COLO668 (cell line): Measurements from ENCODE around the gene KRT14.
"Not testable (repeated sequence)": the region's sequence is repeated elsewhere in the genome, so short reads cannot be mapped to it uniquely, and the experiment has no call there.

ENCODE experiments used
- DNase-seq: peaks from one replicate; lab custom pipeline; 2025; ENCODE audit not compliant: unreplicated experiment; lab: John Stamatoyannopoulos, UW

The KRT14 gene

GRCh38 chr17:41623184-41623861 lies 36.6 kb upstream of the KRT14 start:
- DNase-seq, result not testable (repeated sequence)

- DNase-seq, result not testable (repeated sequence)
Observed at GRCh38 chr17:41622340-41623183, 35.9 kb upstream of the KRT14 start.

GRCh38 chr17:41621916-41622315 lies 35.2 kb upstream of the KRT14 start:
- no peak for DNase-seq

- not testable (repeated sequence) for DNase-seq
Observed at GRCh38 chr17:41621435-41621817, 34.7 kb upstream of the KRT14 start.

- DNase-seq, result no peak
Observed at GRCh38 chr17:41620583-41621434, 34.1 kb upstream of the KRT14 start.

GRCh38 chr17:41619927-41620582 lies 33.4 kb upstream of the KRT14 start:
- not testable (repeated sequence) for DNase-seq

GRCh38 chr17:41619036-41619926 lies 32.6 kb upstream of the KRT14 start:
- no peak for DNase-seq

GRCh38 chr17:41618341-41619035 lies 31.8 kb upstream of the KRT14 start:
- no peak for DNase-seq

- DNase-seq, result no peak
Observed at GRCh38 chr17:41617698-41618097, 31.0 kb upstream of the KRT14 start.

GRCh38 chr17:41617136-41617535 lies 30.4 kb upstream of the KRT14 start:
- DNase-seq, result no peak

- not testable (repeated sequence) for DNase-seq
Observed at GRCh38 chr17:41616486-41616885, 29.8 kb upstream of the KRT14 start.

GRCh38 chr17:41615454-41615853 lies 28.8 kb upstream of the KRT14 start:
- DNase-seq, result no peak

- DNase-seq, result not testable (repeated sequence)
Observed at GRCh38 chr17:41614767-41615166, 28.1 kb upstream of the KRT14 start.

- DNase-seq, result no peak
Observed at GRCh38 chr17:41614098-41614497, 27.4 kb upstream of the KRT14 start.

GRCh38 chr17:41613277-41614082 lies 26.8 kb upstream of the KRT14 start:
- no peak for DNase-seq

GRCh38 chr17:41612376-41613160 lies 25.9 kb upstream of the KRT14 start, which contains the start of gene KRT16:
Gene KRT16 (minus strand): TSS chr17:41612767. CDS start chr17:41612688, 79 bp downstream.
- DNase-seq, result not testable (repeated sequence)

- no peak for DNase-seq
Observed at GRCh38 chr17:41610965-41611640, 24.4 kb upstream of the KRT14 start.
